ENCODE data around the gene TAOK2. TPM values are rescaled to one million over a fixed set of nuclear protein-coding genes. Genes with fewer than 3 reads are reported as not detected.

TAOK2 gene
- total RNA-seq, 2 donors from 2014 or later, result 31.1 to 58.3 TPM

DNA sequence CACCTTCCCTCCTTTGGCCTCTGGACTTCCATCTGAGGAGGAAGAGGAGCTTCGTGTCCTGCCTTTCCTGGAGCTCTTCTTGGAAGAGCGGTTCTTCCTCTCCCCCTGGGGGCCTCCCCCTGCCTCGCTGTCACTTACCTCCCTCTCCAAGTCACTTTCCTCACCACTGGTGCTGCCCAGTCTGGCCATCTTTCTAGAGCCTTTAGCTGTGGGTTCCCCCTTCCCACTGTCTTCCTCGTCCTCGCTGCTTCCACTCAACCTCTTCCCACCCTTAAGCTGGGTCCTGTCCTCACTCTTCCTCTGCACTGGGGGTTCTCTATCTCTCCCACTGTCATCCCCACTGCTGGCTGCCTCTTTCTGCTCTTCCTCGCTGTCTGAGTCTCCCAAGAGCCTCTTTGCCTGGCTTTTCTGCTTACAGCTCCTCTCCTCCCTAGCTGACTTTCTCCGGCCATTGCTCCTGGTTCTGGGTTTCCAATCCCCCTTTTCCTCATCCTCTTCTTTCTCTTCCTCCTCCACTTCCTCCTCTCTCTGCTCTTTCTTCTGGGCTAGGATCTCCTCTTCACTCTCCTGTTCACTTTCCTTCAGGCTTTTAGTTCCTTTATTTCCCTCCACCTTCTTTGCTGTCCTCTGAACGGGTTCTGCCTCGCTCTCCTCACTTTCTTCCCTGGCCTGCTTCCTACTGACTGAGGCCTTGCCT, 20.4 kb downstream of the TAOK2 start:
- Histone ChIP-seq H3K27me3 (no peaks in the 10 kb centered on the region), H3K4me1 (peaks cover 26% of the 10 kb centered on the region), H3K9me3 (no peaks in the 10 kb centered on the region), H3K36me3 (replicated peaks in 1 of 2; ENCODE audit: insufficient read depth in 1 of 2, low read depth in 2 of 2) (peaks cover 0 to 5% of the 10 kb centered on the region in 2 donors), H3K27ac (peak overlapping the region in 3 of 4 donors; percentile 89 to 99 (median 96)), H3K4me3 (no peak overlapping the region)
- TF ChIP-seq POLR2A (IDR thresholded peaks at IDR 0.05), result no peak
- TF ChIP-seq, protein P1, sequence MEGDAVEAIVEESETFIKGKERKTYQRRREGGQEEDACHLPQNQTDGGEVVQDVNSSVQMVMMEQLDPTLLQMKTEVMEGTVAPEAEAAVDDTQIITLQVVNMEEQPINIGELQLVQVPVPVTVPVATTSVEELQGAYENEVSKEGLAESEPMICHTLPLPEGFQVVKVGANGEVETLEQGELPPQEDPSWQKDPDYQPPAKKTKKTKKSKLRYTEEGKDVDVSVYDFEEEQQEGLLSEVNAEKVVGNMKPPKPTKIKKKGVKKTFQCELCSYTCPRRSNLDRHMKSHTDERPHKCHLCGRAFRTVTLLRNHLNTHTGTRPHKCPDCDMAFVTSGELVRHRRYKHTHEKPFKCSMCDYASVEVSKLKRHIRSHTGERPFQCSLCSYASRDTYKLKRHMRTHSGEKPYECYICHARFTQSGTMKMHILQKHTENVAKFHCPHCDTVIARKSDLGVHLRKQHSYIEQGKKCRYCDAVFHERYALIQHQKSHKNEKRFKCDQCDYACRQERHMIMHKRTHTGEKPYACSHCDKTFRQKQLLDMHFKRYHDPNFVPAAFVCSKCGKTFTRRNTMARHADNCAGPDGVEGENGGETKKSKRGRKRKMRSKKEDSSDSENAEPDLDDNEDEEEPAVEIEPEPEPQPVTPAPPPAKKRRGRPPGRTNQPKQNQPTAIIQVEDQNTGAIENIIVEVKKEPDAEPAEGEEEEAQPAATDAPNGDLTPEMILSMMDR (IDR thresholded peaks at IDR 0.05), result no peak
- ATAC-seq (no peak), DNase-seq (no peak)
- WGBS, 2 donors, result 87 to 88% methylated on average over 9 of the region's 9 CpGs
- intact Hi-C loops (cut with DNase I), result no loop called here

DNA sequence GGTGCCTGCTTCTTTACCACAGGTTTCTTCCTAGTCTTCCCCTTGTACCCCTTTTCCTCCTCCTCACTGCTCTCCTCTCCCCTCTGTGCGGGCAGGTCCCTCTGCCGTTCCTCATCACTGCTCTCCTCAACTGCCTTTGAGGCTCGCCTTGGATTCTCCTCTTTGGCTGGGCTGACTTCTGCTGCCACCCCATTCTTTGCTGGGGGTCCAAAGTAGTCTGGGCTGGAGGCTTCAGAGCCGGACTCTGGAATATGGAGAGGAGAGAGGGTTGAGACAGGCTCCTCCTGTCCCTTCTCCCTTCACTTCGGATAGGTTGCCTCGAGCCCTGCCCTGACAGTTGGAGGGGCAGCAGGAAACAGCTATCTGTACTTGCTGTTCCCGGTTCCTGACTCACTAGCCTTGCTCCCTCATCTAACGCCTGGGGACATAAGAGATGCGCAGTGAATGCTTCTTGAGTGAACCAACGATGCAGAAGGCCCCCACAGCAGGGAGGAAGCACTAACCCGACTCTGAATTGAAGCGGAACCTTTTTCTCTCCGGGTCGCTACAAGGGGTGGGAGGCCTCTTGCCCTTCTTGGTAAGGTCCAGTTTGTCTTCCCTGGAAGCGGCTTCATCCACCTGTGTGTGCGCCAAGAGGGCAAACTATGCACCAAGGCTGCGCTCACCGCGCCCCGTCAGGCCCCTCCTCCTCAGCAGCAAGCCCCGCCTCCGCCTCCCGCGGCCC, 21.1 kb downstream of the TAOK2 start:
- 16 to 18% methylated on average over 17 to 24 of the region's 24 CpGs for WGBS, 2 donors
- Histone ChIP-seq H3K36me3 (replicated peaks in 1 of 2; ENCODE audit: insufficient read depth in 1 of 2, low read depth in 2 of 2) (peaks cover 0 to 5% of the 10 kb centered on the region in 2 donors), H3K27ac (peak overlapping the region; percentile 89 to 99 (median 93)), H3K9me3 (no peaks in the 10 kb centered on the region), H3K4me1 (peaks cover 26% of the 10 kb centered on the region), H3K27me3 (no peaks in the 10 kb centered on the region), H3K4me3 (peak overlapping the region; percentile 48 to 76)
- intact Hi-C loops (cut with DNase I), result no loop called here
- TF ChIP-seq, protein P1 (IDR thresholded peaks at IDR 0.05), result no peak
- no peak for TF ChIP-seq POLR2A (IDR thresholded peaks at IDR 0.05)
- ATAC-seq, result peak; percentile 53
- DNase-seq, result peak; percentile 73 to 75 (median 74)

DNA sequence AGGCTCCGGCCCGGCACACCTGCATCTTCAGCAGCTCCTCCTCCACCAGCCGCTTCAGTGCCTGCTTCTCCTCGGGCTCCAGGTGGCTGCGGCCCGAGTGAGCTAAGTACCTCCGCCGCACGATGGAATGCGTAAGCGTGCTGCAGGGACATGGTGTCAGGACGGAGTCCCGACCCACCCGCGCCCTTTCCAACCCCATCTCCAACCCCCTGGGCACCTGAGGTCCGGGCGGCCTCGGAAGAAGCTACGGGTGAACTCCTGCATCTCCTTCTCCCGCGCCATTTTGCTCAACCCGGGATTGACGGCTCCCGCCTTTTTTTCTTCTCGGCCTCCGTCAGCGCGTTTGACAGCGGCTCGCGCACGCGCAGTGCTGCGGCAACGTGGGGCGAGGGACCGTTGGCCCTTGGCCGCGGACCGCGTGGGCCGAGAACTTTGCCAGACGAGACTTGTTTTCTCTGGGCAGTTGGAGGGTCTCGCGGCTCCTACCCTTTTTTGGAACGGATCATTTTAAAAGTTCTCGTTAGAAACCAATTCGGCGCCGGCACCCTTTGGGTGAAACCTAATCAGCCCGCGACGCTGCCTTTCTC, 21.7 kb downstream of the TAOK2 start, which contains the start of gene HIRIP3:
Gene HIRIP3, minus strand, starts transcription at position 294 of the 587 bp plus-strand sequence. Its CDS starts 12 bp downstream, at position 282.
- intact Hi-C loops (cut with DNase I), result no loop called here

DNA sequence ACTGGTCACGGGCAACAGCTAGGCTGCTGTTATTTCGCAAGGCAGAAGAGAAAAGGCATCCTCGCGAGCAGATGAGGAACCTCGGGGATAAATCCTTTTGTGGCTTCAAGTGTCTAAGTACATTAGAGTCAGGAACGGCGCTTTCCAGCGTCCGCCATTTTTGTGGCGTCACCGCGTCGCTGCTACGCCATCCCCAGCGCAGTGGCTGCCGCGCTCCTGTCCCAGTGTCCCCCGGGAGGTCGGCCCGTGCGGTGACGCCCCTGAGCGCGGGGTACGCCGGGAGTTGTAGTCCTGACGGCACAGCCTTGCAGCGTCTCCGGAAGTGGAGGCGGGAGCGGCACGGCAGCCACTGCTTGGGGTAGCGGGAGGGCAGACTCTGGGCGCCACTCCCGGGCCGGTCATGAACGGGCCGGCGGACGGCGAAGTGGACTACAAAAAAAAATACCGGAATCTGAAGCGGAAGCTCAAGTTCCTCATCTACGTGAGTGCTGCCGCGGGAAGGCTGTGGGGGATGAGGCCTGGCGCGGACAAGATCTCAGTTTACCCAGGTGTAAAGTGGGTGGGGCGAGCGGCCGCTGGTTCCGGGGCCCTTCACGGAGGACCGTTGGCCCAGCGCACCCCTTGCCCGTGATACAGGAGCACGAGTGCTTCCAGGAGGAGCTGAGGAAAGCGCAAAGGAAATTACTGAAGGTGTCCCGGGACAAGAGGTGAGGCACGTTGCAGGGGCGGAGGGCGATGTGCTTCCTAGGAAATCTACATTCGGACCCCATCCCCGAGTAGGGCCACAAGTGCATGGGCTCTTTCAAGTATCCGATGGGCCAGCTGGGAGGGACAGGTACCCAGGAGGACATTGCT, 22.5 kb downstream of the TAOK2 start, which contains the start of gene INO80E:
Gene INO80E, plus strand, starts transcription at position 331 of the 855 bp plus-strand sequence. Its CDS starts 70 bp downstream, at position 401.
- Histone ChIP-seq H3K27me3 (no peaks in the 10 kb centered on the region), H3K36me3 (replicated peaks in 1 of 2; ENCODE audit: insufficient read depth in 1 of 2, low read depth in 2 of 2) (peaks cover 0 to 2% of the 10 kb centered on the region in 2 donors), H3K9me3 (no peaks in the 10 kb centered on the region), H3K4me1 (peaks cover 26% of the 10 kb centered on the region), H3K4me3 (peak within 1 kb of the TSS; percentile 76 to 79), H3K27ac (peak within 1 kb of the TSS; percentile 89 to 99 (median 93))
- 0 to 1% methylated on average over 33 to 65 of the region's 65 CpGs for WGBS, 2 donors
- peak in 2 of 3 donors; percentile 52 to 58 for TF ChIP-seq POLR2A (IDR thresholded peaks at IDR 0.05)
- TF ChIP-seq, protein P1 (IDR thresholded peaks at IDR 0.05), result peak in 1 of 7 experiments; percentile 24
- DNase-seq (peak; percentile 98), ATAC-seq (peak; percentile 99)
- intact Hi-C loops (cut with DNase I), result no loop called here

More for the DNA sequence above, 21.7 kb downstream of the TAOK2 start, which contains the start of gene HIRIP3:
- Histone ChIP-seq H3K4me3 (peak within 1 kb of the TSS; percentile 76 to 79), H3K36me3 (replicated peaks in 1 of 2; ENCODE audit: insufficient read depth in 1 of 2, low read depth in 2 of 2) (peaks cover 0 to 5% of the 10 kb centered on the region in 2 donors), H3K27ac (peak within 1 kb of the TSS; percentile 89 to 99 (median 93)), H3K9me3 (no peaks in the 10 kb centered on the region), H3K27me3 (no peaks in the 10 kb centered on the region), H3K4me1 (peaks cover 26% of the 10 kb centered on the region)
- TF ChIP-seq, protein P1 (IDR thresholded peaks at IDR 0.05), result no peak
- peak in 2 of 3 donors; percentile 61 to 67 for TF ChIP-seq POLR2A (IDR thresholded peaks at IDR 0.05)
- WGBS, 2 donors, result 0% methylated on average over 6 to 53 of the region's 53 CpGs
- peak; percentile 80 for ATAC-seq
- peak; percentile 89 to 91 (median 90) for DNase-seq
